Loucy (cell line): Measurements from ENCODE around the gene FAM114A2.

Experiments used
- CTCF ChIP-seq: fragments of 200-600 bp; sonication (generic); conservative IDR thresholded peaks from 2 replicates; pipeline ENCODE4 v1.5.1; 2014; ENCODE audit warnings: mild to moderate bottlenecking, antibody characterized with exemption, low read length
- EZH2phosphoT487 ChIP-seq: fragments of 200-600 bp; IDR thresholded peaks from 2 replicates; pipeline ENCODE4 v1.6.1; 2018; ENCODE audit warnings: antibody characterized with exemption, mild to moderate bottlenecking, moderate library complexity, borderline replicate concordance

- TF ChIP-seq CTCF, result no peak
- TF ChIP-seq EZH2phosphoT487, result no peak
These were observed 47.4 kb upstream of the FAM114A2 start for GRCh38 chr5:154086146-154086545.
